Stimulated activated CD8-positive, alpha-beta memory T cell treated with anti-CD3 and anti-CD28 coated beads, Interleukin-15, amount 100 ng/mL, for 24 hours (primary cell): Measurements from ENCODE around the gene PHACTR3.

Experiments
- DNase-seq: peaks from one replicate; pipeline ENCODE4 v3.0.0-alpha.2; 2020; ENCODE audit warnings: low read depth

PHACTR3 gene

DNA sequence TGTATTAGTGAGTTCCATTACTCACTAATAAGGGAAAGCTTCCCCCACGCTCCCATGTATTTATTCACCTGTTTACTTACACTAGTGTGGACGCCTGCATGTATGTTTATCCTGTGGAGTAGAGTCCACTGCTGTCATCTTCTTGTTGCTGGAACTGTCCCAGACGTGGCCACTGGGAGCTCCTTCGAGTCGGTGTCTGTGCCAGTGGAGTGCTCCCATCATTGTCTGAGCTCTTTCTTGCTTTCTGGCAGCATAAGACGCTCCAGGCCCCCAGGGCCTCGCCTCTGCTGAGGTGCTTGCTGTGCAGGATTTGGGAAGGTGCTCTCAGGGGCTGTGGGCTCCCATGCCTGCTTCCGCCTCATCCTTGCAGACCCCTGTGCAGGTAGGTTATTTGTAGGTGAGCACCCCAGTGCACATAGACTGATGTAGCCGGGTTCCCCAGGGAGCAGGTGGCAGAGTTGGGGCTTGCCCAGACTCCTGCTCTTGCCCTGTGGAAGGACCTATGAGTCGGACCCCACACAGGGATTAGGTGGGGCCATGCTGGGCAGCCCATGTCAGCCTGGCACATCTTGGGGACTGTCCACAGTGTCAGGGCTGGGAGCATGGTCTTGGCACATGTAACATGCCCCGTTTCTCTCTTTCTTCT is 16.6 kb downstream of the PHACTR3 start:
- no peak for DNase-seq

GRCh38 chr20:59622496-59622895 is 18.2 kb downstream of the PHACTR3 start:
- no peak for DNase-seq

- no peak for DNase-seq
Observed at GRCh38 chr20:59623133-59623532, 18.8 kb downstream of the PHACTR3 start.

GRCh38 chr20:59623583-59623982 is 19.2 kb downstream of the PHACTR3 start:
- DNase-seq = no peak

DNA sequence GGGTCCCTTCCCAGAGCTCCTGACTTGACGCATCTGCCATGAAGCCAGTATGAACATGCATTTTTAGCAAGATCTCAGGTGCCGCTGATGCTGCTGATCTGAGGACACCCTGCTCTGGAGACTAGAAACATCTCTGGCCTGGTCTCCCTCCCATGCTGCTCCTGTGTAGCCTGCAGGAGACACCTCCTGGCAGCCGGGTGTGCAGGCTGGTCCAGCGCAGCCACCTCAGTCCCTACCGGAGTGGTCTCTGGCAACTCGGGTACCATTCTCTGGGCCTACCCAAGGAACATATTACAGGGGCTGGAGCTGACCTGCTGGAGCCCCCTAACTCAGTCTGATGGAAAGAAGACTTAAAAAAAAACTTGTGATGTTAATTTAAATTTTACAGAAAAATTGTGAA is 20.1 kb downstream of the PHACTR3 start:
- no peak for DNase-seq

DNA sequence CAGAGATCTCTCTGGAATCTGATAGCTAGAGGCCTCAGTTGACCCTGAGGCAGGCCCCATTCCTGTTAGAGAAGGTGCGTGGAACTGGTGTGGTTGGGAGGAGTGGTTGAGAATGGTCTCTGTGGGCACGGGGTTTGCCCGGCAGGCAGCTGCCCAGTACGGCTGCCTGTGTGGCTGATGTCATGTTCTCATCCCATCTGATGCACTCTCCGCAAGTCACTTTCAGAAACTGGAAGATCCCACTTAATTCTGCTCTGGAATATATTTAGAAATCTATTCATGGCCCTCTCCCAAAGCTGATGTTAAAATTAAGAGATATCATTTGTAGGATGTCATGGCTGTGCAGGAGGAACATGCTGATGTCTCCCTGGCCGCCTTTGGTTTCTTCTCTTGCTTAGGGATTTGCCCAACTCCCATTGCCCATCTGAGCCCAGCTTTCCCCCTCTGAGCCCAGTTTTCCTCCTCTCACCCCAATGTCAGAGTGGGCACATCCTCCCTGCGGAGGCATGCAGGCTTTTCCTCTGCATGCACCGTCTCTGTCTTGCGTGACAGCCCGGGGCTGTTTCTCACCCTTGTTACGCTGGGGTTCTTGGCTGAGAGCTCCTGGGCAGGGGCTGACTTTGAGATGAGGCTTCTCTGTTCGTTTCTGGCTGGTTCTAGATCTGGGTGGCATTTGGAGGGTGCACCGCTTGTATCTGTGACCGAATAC is 21.0 kb downstream of the PHACTR3 start:
- no peak for DNase-seq

DNA sequence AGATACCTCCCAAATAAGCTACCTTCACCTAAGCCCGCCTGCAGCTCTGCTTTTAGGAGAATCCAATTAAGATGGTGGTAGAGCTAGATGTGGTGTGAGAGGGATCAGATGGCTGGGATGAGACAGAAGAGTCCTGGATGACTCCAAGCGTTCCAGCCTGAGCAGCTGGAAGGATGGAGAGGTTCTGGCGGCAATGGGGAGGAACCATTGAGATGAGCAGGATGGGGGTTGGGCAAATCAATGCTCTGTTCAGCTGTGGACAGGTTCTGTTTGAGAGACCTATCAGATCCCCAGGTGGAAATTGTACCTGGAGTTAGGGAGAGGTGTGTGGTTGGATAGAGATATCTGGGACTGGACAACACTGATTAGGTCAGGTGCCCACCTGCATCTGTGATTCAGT is 23.0 kb downstream of the PHACTR3 start:
- no peak for DNase-seq

DNA sequence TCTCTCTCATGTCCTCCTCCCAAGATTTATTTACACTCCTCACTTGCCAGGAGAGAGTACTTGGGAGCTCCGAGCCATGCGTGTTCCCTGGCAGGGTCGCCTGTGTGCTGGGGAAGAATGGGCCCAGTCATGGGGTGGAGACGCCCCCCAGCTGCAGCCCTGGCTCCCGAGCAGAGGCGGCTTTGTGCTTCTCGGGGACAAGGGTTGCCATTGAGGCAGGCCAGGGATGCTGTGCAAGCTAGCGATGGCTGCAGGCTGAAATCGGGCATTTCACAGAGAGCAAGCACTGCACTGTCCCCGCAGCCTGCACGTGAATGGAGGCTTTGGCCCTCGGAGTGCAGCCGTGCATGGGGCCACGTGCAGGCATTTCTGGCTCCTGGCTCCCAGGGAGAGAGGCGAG is 23.8 kb downstream of the PHACTR3 start:
- no peak for DNase-seq

DNA sequence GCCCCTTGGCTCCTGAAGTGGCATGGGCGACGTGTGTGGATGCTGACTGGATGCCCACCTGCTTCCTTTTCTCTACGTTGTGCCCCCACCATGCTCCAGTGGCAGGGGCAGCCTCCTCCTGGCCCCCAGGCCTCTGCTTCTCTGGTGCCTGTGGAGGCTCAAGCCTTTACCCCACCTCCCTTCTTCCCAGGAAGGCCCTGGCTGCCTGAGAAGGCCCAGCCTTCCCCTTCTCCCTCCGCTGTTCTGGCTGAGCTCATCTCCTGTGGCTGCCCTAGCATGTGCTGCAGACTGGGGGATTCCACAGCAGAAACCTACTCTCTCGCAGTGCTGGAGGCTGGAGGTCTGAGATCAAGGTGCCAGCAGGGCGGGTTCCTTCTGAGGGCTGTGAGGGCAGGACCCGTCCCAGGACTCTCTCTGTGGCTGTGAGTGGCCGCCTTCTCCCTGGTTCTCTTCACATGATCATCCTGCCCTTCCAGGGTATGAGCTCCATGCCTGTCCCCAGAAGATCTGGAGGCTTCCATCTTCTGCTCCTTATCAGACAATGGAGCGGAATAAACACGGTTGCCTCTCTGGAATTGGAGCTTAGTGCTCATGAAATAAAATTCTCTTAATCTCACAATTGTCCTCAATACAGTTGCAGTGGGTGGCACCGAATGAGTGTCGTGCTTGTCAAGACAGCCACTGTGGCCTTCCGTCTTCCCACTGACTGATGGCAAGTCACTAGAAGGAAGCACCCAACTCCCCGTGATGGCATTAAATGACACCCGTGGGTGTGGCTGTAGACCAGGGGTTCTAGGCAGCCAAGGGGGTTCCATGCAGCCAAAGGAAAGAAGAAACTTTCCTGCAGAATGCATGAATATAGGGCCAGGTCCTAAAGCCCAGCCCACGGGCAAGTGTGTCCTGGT is 25.1 kb downstream of the PHACTR3 start:
- no peak for DNase-seq

DNA sequence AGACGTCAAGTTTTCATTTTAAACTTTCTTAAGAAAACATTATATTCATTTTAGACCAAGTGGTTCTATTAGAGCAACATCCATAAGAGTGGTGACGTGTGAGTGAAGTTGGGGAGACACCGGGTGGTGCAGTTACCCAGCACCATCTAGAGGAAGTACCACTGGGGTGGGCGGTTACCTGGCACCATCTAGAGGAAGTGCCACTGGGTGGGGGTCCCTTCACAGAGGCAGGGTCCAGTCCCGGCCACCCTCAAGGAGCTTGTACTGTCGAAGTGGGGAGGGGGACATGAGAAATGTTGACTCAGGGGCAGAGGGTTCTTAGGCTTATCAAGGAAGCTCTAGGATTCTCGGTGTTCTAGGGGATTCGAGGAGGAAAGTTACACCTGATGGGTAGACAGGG is 26.2 kb downstream of the PHACTR3 start:
- no peak for DNase-seq

DNA sequence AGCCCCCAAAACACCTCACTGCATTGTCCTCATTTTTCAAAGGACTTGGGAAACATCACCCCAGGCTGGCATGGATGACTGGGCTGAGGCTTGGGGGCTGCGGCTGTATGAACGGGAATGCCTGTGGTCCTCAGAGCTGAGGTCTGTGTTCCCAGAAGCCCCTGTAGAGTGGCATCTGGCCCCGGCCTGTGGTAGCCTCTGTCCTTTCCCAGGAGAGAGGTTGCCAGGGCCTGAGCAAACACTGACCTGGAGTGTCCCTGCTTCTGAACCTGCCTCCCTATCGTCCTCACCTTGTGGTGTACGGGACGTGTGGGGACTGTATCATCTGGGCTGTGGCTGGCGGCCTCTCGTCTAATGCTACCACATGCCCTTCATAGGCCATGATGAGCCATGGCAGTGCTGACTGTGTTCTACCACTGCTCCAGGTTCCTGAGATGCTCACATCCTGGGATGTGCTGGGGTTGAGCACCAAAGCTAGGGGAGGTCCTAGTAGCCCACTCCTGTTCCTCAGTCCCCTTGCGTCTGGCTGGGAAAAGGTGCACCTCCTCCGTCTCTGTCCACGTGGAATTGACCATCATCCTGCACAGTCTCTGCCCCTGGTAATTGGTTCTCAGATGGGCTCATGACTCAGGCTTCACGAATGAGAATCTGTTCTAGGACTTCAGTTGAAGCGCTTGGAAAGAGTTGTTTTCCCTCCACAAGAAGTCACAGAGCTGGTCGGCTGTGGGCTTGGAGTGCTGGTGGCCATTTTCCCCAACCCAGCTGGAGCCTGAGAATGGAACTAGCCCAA is 27.6 kb downstream of the PHACTR3 start:
- DNase-seq = no peak

DNA sequence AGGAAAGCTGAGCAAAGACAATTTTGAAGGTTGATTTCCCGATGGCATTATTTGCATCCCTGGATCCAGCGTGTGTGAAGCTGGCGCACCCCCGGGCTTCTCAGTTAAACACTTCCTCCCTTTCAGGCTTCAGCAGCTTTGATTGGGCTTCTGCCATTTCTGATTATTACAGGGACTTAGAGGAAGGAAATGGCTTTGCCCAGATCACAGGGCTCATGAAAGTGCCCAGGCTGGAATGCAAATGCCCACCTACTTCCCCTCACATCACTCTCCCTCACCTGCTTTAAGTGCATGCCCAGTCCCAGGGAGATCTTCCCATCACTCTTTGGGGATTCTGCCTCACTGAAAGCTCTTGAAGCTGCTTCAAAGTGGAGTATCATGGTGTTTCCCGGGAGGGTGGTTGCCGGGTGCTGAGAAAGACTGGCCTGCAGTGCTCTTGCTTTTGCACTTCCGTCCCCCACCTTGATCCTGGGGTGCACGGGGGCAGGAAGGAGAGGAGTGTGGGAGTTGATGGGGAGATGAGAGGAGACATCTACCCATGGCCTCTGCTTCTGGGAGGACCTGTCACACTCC is 28.3 kb downstream of the PHACTR3 start:
- DNase-seq = no peak

DNA sequence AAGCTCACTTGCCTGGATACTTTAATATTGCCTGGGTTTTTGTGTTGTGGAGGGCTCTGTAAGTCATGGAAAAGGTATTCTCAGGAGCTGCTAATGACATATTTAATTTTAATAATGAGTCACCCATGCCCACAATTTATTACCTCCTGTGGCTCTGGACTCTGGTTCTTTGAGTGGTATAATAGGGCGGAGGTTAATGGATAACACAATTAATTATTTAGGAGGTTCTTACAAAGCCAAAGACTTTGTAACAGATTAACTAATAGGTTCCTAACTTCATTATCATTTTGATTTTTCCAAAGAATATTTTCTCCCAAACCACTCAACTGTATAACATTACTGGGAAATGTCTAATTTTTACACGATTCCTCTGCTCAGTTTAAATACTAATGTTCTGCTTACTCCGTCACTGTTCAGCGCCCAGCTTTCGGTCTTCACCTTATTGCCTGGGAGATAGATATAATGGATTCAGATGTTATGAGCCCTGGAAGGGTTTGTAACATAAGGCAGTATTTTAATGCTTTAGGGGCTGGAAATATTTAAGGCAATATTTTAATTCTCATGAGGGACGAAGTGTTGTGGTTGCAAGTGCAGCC is 29.4 kb downstream of the PHACTR3 start:
- no peak for DNase-seq

DNA sequence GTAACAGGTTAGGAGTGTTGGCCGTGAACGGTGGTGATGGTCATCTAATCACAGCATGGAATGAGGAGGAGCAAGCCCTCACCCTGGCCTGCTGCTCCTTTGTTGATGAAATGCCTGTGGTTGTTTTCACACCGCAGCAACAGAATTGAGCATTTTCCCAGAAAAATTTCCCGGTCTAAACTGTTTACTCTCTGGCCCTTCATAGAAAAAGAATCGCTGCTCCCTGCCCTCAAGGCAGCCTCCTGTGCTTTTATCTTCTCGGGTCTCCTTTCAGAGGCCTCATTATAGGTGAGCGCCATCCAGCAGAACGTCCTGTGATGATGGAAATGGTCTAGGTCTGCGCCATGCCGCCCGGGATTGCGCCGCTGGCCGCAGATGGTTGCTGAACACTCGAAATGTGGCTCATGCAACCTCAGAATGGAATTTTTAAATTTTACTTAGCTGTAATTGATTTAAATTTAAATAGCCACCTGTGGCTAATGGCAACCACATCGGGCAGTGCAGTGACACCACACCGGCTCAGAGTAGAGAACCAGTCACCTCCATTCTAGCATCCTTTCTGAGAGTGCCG is 30.2 kb downstream of the PHACTR3 start:
- DNase-seq = no peak

DNA sequence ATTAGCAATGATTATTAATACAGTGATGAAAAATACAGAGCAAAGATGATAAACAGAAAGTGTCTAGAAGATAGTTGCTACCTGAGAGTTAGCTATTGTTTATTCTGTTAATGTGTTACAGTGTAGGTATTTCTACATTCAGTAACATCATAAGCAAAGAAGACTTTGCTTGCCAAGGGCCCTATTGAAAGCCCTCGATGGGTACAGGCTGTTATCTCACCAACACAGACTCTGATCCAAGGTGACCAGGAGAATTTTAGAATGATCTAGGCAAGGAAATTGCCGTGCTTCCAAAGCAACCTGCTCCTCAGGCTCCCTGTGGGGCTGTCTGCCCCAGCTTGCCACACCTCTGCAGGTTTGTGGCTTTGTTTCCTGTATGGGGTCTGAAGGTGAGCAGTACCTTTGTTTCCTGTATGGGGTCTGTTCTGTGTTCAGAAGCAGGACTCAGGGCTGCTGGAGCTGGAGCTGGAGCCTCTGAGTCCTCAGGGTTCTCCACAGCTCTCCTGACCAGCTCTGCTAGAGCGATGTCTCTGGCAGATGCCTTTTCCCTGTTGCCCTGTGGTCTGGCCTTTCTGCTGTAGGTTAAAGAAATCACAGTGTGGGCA is 32.5 kb downstream of the PHACTR3 start:
- no peak for DNase-seq

DNA sequence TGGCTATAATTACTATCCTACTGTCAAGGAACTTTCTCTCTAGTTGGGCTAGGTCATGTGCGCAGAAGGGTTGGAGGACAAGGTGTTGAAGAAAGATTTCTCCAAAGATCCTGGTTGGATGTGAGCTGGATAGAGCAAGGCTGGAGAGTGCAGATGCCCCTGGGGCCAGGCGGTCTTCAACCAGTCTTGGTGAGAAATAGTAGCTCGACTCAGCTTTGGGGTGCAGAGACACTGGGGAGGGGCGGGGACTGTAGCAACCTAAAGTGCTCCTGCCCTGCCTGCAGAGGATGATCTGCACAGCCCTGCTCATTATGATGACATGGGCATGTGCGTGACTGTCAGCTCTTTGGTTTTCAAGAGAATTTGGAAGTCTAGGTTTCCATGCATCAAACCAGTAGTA is 35.9 kb downstream of the PHACTR3 start:
- no peak for DNase-seq

- DNase-seq = no peak
Observed at GRCh38 chr20:59643615-59644061, 39.3 kb downstream of the PHACTR3 start.

DNA sequence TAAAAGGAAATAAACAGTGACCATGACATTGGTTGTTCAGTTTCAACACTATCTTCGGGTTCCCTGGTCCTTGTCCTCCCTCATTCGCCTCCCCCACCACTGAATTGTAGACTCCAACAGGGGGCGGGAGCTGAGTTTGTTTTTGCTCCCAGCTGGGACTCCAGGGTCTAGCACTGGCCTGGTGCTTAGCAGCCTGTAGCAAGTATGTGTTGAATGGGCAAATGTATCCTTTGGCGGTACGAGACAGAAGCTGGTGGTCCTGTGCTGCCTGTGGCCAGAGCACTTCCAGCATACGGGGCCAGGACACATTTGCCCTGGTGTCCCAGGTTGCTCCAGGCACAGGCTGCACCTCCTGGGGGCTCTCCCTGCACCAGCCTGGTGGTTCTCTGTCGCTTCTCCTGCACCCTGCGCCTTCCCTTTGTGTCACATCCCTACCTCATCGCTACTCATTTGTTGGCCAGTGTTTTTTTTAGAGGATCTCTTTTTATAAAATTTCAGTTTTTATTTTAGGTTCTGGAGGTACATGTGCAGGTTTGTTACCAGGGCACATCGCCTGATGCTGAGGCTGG is 40.1 kb downstream of the PHACTR3 start:
- DNase-seq = no peak

DNA sequence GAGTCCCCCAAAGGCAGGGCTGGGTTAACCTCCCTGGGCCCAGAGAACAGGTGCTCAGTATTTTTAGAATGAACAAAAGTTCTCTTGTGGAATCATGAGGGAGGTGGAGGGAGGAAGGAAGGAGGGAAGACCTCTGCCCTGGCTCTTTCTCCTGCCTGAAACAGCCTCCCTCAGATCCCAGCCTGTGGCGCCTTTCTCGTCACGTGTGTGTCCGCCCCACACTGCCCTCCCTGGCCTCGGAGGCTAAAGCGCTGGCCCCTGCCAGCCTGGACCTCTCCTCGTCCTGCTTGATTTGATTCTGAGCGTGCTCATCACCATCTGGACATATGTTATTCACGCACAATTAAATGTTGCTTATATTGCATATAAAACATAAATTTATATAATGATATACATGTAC is 40.9 kb downstream of the PHACTR3 start:
- DNase-seq = no peak

DNA sequence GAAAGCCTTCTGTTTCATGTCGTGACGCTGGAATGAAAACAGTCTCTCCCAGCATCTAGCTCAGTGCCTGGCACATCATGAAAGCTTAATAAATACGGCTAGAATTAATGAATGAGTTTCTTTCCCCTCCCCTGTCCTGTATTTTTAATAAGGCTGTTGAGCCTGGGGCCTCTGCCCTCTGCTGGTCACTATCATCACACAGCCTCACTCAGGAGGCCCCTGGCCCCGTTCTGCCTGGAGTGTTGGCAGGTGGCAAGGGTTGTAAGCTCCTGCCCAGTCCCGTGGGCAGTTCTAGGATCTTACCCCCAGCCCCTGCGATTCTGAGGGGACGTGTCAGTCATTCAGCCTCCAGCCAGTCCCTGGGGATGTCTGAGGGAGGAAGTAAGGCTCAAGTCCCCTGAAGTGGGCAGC is 41.4 kb downstream of the PHACTR3 start:
- no peak for DNase-seq
